KOPT-K1 (cell line): ENCODE measurements around the gene DOCK2.
"Not testable (repeated sequence)": the region's sequence is repeated elsewhere in the genome, so short reads cannot be mapped to it uniquely, and the experiment has no call there.

Experiments
- H3K27ac ChIP-seq: fragments of 200-600 bp; sonication (generic); 2 replicates; pipeline ENCODE4 v1.5.1; 2016; ENCODE audit warnings: antibody characterized with exemption, mild to moderate bottlenecking, low read depth, low read length; ENCODE audit not compliant: poor library complexity, severe bottlenecking
- H3K36me3 ChIP-seq: fragments of 200-600 bp; sonication (generic); 2 replicates; pipeline ENCODE4 v1.5.1; 2017; ENCODE audit warnings: antibody characterized with exemption, mild to moderate bottlenecking, low read length, moderate library complexity; ENCODE audit not compliant: insufficient read depth
- H3K9me3 ChIP-seq: fragments of 200-600 bp; sonication (generic); 2 replicates; pipeline ENCODE4 v1.5.1; 2017; ENCODE audit warnings: antibody characterized with exemption, low read length, mild to moderate bottlenecking; ENCODE audit not compliant: insufficient read depth, poor library complexity, severe bottlenecking

Gene DOCK2

GRCh38 chr5:169711551-169712225 lies 74.6 kb downstream of the DOCK2 start:
- Histone ChIP-seq H3K9me3 (no peaks in the 10 kb centered on the region), H3K27ac (no peak overlapping the region), H3K36me3 (peaks cover 99% of the 10 kb centered on the region)

DNA sequence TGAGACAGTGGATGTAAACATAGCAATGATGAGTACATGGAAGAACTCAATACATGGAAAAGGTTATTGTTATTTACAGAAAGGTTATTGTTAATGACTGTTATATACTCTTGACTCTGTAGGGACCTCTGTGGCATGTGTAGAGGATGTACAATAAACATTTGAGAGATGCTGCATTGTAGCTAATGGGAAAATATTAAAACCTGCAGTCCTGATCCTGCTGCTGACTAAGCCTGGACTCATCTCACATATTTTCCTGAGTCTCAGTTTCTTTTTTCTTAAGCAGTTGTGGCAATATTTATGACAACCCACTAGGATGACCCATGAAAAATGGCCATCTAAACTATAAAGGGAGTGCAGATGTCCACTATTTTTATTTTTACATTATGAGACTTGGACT lies 75.4 kb downstream of the DOCK2 start:
- Histone ChIP-seq H3K36me3 (peaks cover 99% of the 10 kb centered on the region), H3K27ac (no peak overlapping the region), H3K9me3 (no peaks in the 10 kb centered on the region)

DNA sequence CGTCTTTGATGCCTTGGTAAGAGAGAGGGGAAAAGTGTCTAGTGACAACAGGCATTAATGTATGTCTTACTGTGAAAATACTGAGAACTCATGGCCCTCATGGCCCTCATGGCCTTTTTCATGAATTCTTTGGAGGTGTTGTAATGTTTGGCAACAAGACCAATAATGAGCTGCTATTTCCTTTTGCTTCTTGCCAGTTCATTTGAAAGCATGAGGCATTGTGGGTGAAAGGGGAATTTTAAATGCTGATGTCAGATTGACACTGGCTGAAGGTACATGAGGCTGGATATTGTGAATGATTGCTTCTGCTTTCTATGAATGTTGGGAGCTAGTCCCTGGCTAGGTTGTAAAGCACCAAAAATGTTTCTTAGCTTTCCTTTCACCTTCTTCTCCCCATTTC lies 79.2 kb downstream of the DOCK2 start:
- Histone ChIP-seq H3K9me3 (no peaks in the 10 kb centered on the region), H3K36me3 (peaks cover 99% of the 10 kb centered on the region), H3K27ac (no peak overlapping the region)

GRCh38 chr5:169717288-169717687 lies 80.2 kb downstream of the DOCK2 start:
- Histone ChIP-seq H3K36me3 (peaks cover 99% of the 10 kb centered on the region), H3K9me3 (no peaks in the 10 kb centered on the region), H3K27ac (no peak overlapping the region)

GRCh38 chr5:169719360-169720314 lies 82.6 kb downstream of the DOCK2 start:
- Histone ChIP-seq H3K36me3 (peaks cover 99% of the 10 kb centered on the region), H3K9me3 (no peaks in the 10 kb centered on the region), H3K27ac (no peak overlapping the region)

GRCh38 chr5:169721771-169722170 lies 84.7 kb downstream of the DOCK2 start:
- Histone ChIP-seq H3K9me3 (no peaks in the 10 kb centered on the region), H3K36me3 (peaks cover 91% of the 10 kb centered on the region), H3K27ac (no peak overlapping the region)

GRCh38 chr5:169723103-169723831 lies 86.2 kb downstream of the DOCK2 start:
- H3K36me3 ChIP-seq, result peaks cover 91% of the 10 kb centered on the region
- H3K9me3 ChIP-seq, result no peaks in the 10 kb centered on the region
- H3K27ac ChIP-seq, result no peak overlapping the region

- Histone ChIP-seq H3K27ac (no peak overlapping the region), H3K36me3 (peaks cover 91% of the 10 kb centered on the region), H3K9me3 (no peaks in the 10 kb centered on the region)
Observed at GRCh38 chr5:169724303-169725087, 87.4 kb downstream of the DOCK2 start.

DNA sequence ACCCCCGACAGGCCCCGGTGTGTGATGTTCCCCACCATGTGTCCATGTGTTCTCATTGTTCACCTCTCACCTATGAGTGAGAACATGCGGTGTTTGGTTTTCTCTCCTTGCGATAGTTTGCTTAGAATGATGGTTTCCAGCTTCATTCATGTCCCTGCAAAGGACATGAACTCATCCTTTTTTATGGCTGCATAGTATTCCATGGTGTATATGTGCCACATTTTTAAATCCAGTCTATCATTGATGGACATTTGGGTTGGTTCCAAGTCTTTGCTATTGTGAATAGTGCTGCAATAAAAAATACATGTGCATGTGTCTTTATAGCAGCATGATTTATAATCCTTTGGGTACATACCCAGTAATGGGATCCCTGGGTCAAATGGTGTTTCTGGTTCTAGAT lies 88.6 kb downstream of the DOCK2 start:
- peaks cover 90% of the 10 kb centered on the region for H3K36me3 ChIP-seq
- H3K27ac ChIP-seq, H3K9me3 ChIP-seq: not testable (repeated sequence)

DNA sequence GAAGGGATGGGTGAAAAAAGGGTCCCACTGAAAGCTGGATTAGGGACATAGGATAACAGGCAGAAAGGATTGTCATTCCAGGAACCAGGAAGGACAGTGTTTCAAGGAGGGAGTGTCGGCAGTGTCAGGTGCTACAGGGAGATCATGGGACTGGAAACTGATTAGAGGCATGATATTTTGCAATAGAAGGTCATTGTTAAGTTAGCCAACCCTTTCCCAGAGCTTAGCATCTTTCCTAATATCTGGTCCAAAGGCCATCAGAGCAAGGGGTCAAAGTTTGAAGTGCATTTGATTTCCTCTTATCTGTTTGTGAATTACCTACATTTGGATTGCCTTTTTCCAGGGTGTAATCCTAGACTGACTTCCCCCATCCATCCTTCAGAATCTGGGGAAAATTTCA lies 91.3 kb downstream of the DOCK2 start:
- Histone ChIP-seq H3K9me3 (no peaks in the 10 kb centered on the region), H3K27ac (no peak overlapping the region), H3K36me3 (peaks cover 89% of the 10 kb centered on the region)

DNA sequence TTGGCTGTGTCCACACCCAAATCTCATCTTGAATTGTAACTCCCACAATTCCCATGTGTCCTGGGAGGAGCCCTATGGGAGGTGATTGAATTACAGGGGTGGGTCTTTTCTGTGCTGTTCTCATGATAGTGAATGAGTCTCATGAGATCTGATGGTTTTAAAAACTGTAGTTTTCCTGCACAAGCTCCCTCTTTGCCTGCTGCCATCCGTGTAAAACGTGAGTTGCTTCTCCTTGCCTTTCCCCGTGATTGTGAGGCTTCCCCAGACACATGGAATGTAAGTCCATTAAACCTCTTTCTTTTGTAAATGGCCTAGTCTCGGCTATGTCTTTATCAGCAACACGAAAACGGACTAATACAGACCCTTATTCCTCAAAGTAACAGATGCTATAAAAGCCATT lies 94.1 kb downstream of the DOCK2 start:
- H3K9me3 ChIP-seq, result no peaks in the 10 kb centered on the region
- H3K36me3 ChIP-seq, result peaks cover 98% of the 10 kb centered on the region
- H3K27ac ChIP-seq, result no peak overlapping the region

DNA sequence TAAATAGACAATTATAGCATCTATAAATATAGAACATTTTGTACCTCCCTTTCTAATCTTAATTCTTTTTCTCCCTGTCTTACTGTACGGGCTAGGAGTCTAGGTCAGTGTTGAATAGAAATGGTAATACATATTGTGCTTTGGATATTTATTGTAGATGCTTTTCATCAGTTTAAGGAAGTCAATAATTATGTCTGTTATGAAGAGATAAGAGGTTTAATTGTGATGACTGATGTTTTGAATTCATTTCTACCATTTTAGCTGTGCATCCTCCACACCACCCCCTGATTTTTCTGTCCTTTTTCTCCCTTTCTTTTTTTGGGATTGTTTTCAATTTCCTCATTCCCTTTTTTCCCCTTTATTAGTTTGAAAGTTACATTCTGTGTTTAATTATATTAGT lies 95.8 kb downstream of the DOCK2 start:
- H3K27ac ChIP-seq, result no peak overlapping the region
- H3K9me3 ChIP-seq, result no peaks in the 10 kb centered on the region
- H3K36me3 ChIP-seq, result peaks cover 98% of the 10 kb centered on the region

- peaks cover 99% of the 10 kb centered on the region for H3K36me3 ChIP-seq
- no peak overlapping the region for H3K27ac ChIP-seq
- no peaks in the 10 kb centered on the region for H3K9me3 ChIP-seq
Observed at GRCh38 chr5:169735913-169736312, 98.8 kb downstream of the DOCK2 start.

DNA sequence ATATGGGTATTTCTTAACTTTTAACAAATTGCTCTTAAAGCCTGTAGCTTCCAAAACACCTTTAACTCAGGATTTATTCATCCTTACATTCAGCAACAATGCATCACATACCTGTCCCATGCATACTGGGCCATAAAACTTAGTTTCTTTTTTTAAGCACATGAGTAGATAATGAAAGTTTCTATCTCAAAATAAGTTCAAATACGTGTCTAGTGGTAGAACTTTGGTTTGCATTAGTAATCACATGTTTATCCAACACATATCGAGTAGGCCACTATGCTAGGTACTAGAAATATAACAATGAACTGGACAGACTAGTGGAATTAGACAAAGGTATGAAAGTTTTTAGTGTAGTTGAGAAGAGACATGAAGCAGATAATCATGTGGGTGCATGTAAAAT lies 99.6 kb downstream of the DOCK2 start:
- no peaks in the 10 kb centered on the region for H3K9me3 ChIP-seq
- peaks cover 99% of the 10 kb centered on the region for H3K36me3 ChIP-seq
- no peak overlapping the region for H3K27ac ChIP-seq
